HG03066 (cell line): ENCODE results near the gene RPA3.

Experiments
- ATAC-seq: cut with Tn5 transposase; IDR thresholded peaks from one replicate; pipeline ENCODE4 v1.9.1; 2021; ENCODE audit warnings: low read depth; ENCODE audit not compliant: unreplicated experiment

The RPA3 gene

DNA sequence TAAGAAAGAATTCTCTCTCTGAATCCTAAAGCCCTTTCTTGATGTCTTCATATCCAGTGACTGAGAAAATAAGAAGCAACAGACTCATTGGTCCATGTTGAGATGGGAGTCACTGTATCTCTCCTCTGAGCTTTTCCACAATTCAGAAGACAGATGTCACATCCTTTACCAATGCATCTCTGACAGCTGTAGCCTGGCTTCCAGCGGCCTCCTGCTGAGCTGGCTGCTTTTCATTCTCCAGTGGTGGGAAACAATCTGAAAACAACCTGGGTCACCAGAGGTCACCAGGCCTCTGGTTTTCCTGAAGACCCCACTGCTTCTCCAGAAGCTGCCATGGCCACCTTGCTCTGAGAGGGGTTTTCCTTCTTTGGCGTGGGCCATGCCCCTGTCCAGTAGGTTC, 18.3 kb upstream of the RPA3 start:
- no peak for ATAC-seq

- no peak for ATAC-seq
These were observed 14.3 kb upstream of the RPA3 start for GRCh38 chr7:7732621-7733281.

DNA sequence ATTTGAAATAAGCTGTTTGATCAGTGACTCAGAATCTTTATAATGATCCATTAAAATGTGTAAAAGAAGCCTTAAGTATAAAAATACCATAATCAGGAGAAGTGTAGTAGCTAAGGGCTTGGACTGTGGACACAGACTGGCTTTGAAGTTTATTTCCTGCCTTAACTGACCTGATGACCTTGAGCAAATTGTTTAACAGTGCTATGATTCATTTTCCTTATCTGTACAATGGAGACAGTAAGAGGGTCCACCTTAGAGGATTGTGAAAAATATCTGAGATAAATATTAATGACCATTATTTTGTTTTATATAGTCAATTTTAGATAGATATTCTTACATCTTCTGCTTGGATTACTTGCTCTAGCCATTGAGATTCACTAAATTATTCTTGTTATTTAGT, 13.3 kb upstream of the RPA3 start:
- no peak for ATAC-seq

DNA sequence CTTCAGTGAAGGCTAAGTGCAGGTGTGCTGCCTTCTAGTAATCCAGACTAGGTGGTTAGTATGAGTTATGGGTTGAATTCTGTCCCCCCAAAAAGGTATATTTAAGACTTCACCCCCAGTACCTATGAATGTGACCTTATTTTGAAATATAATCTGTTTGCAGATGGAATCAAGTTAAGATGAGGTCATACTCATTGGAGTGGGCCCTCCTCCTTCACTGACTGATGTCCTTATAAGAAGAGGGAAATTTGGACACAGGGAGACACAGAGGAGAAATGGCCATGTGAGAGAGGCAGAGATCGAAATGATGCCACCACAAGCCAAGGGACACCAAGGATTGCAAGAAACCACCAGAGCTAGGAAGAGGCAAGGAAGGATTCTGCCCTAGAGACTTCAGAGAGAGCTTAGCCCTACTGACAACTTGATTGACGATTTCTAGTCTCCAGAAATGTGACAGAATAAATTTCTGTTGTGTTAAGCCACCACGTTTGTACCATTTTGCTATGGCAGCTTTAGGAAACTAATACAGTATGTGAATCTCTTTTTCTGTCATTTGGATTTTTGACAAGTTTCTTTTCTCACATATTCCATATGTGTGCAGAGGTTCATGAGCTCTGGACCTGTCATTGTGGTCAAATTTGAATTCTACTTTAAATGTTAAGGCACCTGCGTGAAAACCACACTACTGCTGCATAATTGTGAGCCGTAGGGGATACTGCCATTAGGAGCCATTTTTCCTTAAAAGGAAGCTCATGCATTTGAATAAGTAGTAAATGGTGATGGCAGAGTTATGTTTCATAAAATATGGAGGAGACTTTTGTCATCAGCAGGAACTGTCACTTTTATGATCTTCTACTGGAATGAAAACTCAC, 2.6 kb upstream of the RPA3 start:
- ATAC-seq, result no peak

GRCh38 chr7:7720193-7720592, 1.8 kb upstream of the RPA3 start:
- no peak for ATAC-seq

GRCh38 chr7:7719236-7719635, 829 bp upstream of the RPA3 start:
- peak; percentile 85 for ATAC-seq

- ATAC-seq, result no peak
These were observed 4.7 kb downstream of the RPA3 start for GRCh38 chr7:7713730-7714129.

GRCh38 chr7:7710469-7710868, 7.9 kb downstream of the RPA3 start:
- ATAC-seq, result no peak

GRCh38 chr7:7709291-7709690, 9.1 kb downstream of the RPA3 start:
- no peak for ATAC-seq

DNA sequence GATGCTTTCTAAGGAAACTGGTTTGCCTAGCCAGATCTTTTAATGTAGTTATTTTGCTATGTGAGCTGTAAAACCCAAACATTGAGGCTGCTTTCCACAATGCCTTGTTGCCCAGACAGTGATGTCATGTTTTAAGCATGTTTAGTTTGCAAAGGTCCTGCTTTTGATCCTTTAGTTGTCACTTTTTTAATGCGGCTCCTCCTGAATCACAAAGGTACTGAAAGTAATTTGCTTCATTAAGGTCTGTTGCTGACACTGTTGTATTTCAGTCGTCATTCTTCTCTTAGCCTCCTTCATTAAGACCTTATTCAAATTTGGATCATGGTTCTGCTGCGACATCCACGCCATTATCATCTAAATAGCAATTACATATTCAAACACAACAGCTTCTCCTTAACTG, 10.6 kb downstream of the RPA3 start:
- ATAC-seq, result no peak

DNA sequence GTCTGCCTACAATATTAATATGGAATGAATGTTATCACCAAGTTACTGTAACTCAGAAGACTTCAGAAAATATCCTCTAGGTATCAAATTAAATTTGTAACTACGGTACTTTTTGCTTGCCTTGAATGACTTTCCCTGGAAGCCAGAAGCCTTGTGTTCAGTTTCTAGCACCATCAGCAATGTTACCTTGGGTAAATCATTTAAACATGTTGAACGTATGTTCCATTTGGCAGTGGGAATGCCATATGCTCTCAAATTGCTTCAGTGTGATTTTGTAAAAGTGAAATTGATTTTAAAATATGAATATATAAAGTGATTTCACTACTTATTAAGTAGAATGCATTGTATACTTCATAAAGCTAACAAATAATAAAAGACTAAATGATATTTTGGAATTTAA, 11.2 kb downstream of the RPA3 start:
- no peak for ATAC-seq

DNA sequence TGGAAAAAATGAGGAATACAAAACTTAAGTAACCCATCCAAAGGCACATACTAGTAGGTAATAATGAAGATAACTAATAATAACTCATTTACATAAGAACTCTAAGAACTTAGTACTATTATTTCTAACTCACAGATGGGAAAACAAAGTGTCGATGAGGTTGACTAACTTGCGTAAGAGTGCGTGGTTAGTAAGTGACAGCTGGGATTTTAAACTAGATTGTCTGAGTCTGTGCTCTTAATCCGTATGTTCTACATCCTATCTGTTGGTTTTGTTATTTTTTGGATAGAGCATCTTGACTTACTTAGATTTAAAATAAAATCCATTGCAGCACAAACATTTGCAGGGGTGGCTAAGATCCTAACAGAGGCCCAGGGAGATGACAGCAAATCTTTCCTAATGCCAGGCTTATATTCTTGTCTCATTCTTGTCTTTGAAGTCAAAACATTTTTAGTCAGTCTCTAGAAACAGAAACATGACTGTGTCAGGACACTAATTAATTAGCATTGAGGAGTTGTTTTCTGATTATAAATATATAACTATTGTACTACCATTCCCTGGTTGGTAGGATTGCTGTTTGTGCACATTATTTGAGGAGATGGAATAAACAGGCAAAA, 11.7 kb downstream of the RPA3 start:
- no peak for ATAC-seq

GRCh38 chr7:7706101-7706511, 12.3 kb downstream of the RPA3 start:
- ATAC-seq, result no peak

- no peak for ATAC-seq
These were observed 13.1 kb downstream of the RPA3 start for GRCh38 chr7:7705318-7705717.

GRCh38 chr7:7704867-7705266, 13.5 kb downstream of the RPA3 start:
- ATAC-seq, result no peak

DNA sequence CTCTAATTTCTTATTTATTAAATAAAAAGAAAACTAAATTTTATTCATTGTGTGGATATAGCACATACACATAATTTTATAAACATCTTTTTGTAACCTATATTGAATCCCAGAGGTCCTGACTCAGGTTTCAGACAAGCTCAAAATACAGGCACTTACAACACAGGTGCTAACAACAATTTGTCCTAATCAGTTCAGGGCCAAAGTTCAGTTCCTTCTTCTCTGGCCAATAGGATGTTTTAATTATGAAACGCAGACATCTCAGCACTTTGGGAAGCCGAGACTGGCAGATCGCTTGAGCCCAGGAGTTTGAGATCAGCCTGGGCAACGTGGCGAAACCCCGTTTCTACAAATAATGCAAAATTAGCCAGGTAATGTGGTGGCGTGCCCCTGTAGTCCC, 15.0 kb downstream of the RPA3 start:
- ATAC-seq, result no peak

DNA sequence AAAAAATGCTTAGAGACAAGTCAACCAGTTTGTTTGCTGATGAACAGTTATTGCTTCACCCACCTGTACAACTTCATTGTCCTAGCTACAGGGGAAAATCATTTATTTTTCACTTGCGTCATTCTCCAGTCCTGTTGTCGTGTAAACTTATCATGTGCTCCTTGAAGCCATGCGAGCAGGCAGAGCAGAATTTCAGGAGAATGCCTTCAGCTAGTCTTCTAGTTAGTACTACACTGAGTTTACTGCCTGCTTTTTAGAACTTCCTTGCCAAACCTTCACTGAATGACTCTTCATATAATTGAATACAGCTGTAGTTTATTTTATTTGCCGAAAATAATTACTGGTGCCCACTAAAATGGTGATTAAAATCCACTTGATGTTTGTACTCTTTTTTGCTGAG, 15.6 kb downstream of the RPA3 start:
- no peak for ATAC-seq

DNA sequence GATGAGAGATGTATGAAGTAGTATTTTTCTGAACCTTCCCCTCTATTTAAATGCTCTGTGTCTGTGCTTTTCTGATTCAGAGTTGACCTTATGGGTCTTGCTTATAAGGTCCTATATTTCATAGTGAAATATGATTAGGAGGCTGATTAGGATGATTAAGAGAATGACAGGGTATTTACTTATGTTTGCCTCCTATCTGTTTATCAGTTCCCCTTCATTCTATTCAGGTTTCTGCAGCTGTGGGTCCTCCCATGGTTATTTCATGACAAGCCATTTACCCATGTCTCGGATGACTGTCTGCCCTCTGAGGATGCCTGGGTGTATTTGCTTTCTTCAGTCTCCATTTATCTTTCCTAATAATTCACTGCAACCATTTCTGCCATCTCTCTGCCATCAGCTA, 16.9 kb downstream of the RPA3 start:
- no peak for ATAC-seq

DNA sequence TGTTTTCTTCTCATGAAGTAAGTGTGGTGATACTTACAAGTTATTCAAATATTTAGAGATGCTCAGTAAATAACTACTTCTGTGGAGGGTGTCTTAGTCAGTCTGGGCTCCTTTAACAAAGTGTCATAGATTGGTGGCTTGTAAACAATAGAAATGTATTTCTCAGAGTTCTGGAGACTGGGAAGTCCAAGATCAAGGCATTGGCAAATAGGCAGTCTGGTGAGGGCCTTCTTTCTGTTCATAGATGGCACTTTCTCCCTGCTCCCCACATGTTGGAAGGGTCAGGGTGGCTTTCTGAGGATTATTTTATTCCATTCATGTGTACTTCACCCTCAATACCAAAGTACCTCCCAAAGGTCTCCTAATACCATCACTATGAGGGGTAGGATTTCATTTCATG, 18.4 kb downstream of the RPA3 start:
- ATAC-seq, result no peak

DNA sequence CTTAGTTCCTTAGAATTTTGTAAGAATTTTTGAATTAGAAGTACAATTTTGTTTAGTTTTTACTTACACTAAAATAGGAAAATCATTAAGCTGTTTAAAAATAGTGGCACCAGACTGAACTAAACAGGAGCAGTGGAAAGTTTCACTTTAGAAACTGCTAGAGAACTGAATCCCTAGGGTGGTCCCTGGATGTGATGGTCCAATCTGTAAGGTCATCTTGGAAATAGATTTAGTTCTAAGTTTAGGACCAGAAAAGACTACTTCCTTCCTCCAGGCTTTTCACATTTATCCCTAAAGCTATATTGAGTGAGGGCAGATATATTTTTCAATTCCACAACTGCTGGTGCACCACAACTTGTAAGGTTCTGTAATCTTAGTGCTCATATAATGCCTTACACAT, 19.0 kb downstream of the RPA3 start:
- ATAC-seq, result no peak

GRCh38 chr7:7698930-7699329, 19.5 kb downstream of the RPA3 start:
- no peak for ATAC-seq
